Right cardiac atrium (tissue), 5 donors: ENCODE data around the gene SMIM10. TPM values are rescaled to one million over a fixed set of nuclear protein-coding genes. Genes with fewer than 3 reads are reported as not detected.
"Not testable (repeated sequence)": the region's sequence is repeated elsewhere in the genome, so short reads cannot be mapped to it uniquely, and the experiment has no call there.

Source experiments
- ATAC-seq, 2 donors: fragments of 200-7000 bp; cut with Tn5 transposase; one replicate each; pipeline versions ENCODE4 v1.8.0 to v1.9.1; 2020; ENCODE audit warnings: moderate library complexity in 2 of 2, mild to moderate bottlenecking in 1 of 2
- DNase-seq, 3 donors: peaks; one replicate each; pipeline ENCODE4 v3.0.0-alpha.2; 2020
- H3K27ac ChIP-seq: one replicate; pipeline ENCODE4 v1.5.1; 2013; ENCODE audit warnings: mild to moderate bottlenecking, low read length, control low read depth, moderate library complexity
- H3K27me3 ChIP-seq: one replicate; pipeline ENCODE4 v1.6.1; 2013; ENCODE audit not compliant: control insufficient read depth, insufficient read depth
- H3K4me1 ChIP-seq: one replicate; pipeline ENCODE4 v1.6.1; 2013; ENCODE audit warnings: low read length; ENCODE audit not compliant: control insufficient read depth, insufficient read depth
- H3K4me3 ChIP-seq: one replicate; pipeline ENCODE4 v1.5.1; 2013; ENCODE audit warnings: low read length, control low read depth
- H3K9me3 ChIP-seq: one replicate; pipeline ENCODE4 v1.6.1; 2013; ENCODE audit warnings: low read length; ENCODE audit not compliant: control insufficient read depth
- WGBS: extraction: QIAGEN DNeasy Blood & Tissue Kit; methylation state at CpG from one replicate; pipeline ENCODE4 v1.1.7; 2013; 5-methylcytosine and 5-hydroxymethylcytosine counted together
- intact Hi-C, 4 donors: fragments of 100-400 bp; cut with DNase I; formaldehyde crosslinking; loops; one replicate each; pipeline versions ENCODE4 v1.11.0 to v1.14.0; 2022 to 2023
- long read RNA-seq, 4 donors: library from polyadenylated mRNA; unstranded; transcript quantifications; one replicate each; pipeline ENCODE4 v2.0.0, GENCODE V29; 2020 to 2021
- polyA plus RNA-seq: library from polyadenylated mRNA; stranded (reverse); fragments of 200-250 nt; gene quantifications from one replicate; pipeline ENCODE4 v1.2.3, GENCODE V29; 2013
- total RNA-seq, 4 donors: library from RNA; stranded (reverse); fragmentation: NEBNext Ultra II Directional; extraction: Animal tissue kit (Norgen Biotek cat#: 25700); gene quantifications; one replicate each; pipeline ENCODE4 v1.2.1, GENCODE V29; 2021
- donor health status: healthy with polysubstance abuse.
- donor health status: DM: no; HTN: yes; CAD: no.
- donor health status: DM: no; HTN: no; CAD: no.
- donor health status: DM: no; HTN: yes; CAD: no; lungs with severe emphysema.
- donor health status: DM: yes; HTN: yes; CAD: no.

Gene SMIM10
- total RNA-seq, result 10 to 100 TPM in 1 of 4 donors, 1 to 10 TPM in 3; 5.7 to 11.1 (median 8.1) TPM
- polyA plus RNA-seq, result 12.6 TPM
- long read RNA-seq, donor 1, transcript SMIM10-201 (1 exons, 1,536 nt), result major isoform, 11 of 11 reads
- long read RNA-seq, donor 1, partial matches to known transcripts, result 0 of 11 reads
- long read RNA-seq, donor 1, other reads (novel, unspliced or antisense), result 0 of 11 reads
- long read RNA-seq, donor 2, transcript SMIM10-201 (1 exons, 1,536 nt), result major isoform, 5 of 5 reads
- long read RNA-seq, donor 2, partial matches to known transcripts, result 0 of 5 reads
- long read RNA-seq, donor 2, other reads (novel, unspliced or antisense), result 0 of 5 reads
- long read RNA-seq, donor 3, partial matches to known transcripts, result 0 of 3 reads
- long read RNA-seq, donor 3, other reads (novel, unspliced or antisense), result 0 of 3 reads
- long read RNA-seq, donor 4, transcript SMIM10-201 (1 exons, 1,536 nt), result major isoform, 7 of 7 reads
- long read RNA-seq, donor 4, partial matches to known transcripts, result 0 of 7 reads
- long read RNA-seq, donor 4, other reads (novel, unspliced or antisense), result 0 of 7 reads

DNA sequence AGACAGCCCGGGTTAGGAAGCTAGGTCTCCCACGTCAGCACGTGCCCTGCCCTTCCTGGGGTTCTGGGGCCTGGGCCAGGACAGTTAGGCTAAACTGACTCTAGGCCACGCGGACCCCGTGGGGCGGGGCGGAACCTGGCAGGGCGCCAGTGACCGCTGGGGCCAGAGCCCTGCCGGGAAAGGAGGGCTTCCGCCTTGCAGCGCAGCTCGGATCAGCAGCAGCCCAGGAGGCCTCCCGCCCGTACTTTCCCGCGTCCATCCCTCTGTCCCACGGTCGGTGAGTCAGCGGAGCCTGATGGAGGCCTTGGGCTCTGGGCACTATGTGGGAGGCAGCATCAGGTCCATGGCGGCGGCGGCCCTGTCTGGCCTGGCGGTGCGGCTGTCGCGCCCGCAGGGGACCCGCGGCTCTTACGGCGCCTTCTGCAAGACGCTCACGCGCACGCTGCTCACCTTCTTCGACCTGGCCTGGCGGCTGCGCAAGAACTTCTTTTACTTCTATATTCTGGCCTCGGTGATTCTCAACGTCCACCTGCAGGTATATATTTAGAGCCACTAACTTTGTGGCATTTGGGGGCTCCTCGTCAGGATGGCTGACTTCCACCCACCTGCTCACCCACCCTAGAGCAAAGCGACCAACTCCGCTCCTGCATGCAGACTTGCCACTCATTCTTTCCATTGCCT lies at the start of gene SMIM10:
Gene SMIM10, plus strand, starts transcription at position 191 of the 681 bp plus-strand sequence. Its CDS starts 105 bp downstream, at position 296.
- Histone ChIP-seq H3K27ac (no peak within 1 kb of the TSS), H3K4me1 (no peaks in the 10 kb centered on the region), H3K9me3 (no peaks in the 10 kb centered on the region), H3K27me3 (no peaks in the 10 kb centered on the region), H3K4me3 (peak within 1 kb of the TSS; percentile 68)
- peak; percentile 99 for ATAC-seq
- DNase-seq, result peak; percentile 87 to 94 (median 93)
- WGBS, result 1% methylated on average over 45 of the region's 45 CpGs
- intact Hi-C loops, result no loop called here

DNA sequence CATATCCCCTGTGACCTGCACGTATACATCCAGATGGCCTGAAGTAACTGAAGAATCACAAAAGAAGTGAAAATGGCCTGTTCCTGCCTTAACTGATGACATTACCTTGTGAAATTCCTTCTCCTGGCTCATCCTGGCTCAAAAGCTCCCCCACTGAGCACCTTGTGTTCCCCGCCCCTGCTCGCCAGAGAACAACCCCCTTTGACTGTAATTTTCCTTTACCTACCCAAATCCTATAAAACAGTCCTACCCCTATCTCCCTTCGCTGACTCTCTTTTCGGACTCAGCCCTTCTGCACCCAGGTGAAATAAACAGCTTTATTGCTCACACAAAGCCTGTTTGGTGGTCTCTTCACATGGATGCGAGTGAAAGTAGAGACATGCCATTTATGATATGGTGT lies 44.4 kb upstream of the SMIM10 start:
- H3K27me3 ChIP-seq, DNase-seq, ATAC-seq, H3K4me1 ChIP-seq, H3K27ac ChIP-seq, H3K9me3 ChIP-seq, intact Hi-C loops, H3K4me3 ChIP-seq: not testable (repeated sequence)
- 94% methylated on average over 6 of the region's 6 CpGs for WGBS

DNA sequence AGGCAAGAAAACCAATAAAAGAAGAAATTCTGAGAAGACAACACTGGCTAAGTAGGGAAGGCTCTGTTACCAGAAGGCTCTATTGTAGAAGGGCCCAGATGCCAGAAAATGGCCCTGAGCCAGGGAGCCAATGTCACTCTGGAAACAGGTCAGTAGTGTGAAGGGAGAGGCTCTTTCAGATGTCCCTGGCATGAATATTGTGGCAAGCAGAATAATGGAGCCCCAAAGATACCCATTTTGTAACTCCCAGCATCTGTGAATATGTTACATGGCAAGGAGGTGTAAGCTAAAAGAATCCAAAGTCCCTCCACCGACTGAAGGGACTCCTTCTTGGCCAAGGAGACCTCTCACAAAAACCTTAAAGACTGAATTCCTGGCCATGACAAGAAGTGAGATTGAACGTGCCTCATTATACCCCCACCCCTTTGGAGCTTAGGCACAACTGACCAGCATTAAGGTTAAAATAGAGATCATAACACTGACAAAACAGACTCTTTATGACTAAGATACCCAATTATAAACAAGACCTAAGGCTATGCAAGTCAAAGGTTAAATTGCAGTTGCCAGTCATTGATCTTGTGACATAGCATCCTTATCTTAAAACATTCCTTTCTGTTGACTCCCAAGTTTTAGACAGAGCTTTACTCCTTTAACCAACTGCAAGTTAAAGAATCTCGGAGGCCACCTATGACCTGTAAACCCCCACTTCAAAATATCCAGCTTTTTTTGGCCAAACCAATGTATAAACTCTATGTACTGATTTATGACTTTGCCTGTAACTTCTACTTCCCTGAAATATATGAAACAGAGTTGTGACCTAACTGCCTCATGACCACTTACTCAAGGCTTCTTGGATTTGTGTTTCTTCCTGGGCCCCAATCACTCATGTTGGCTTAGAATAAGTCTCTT lies 42.2 kb upstream of the SMIM10 start:
- intact Hi-C loops, result no loop called here
- no peak for DNase-seq
- H3K27ac ChIP-seq, result no peak overlapping the region
- no peak for ATAC-seq
- H3K9me3 ChIP-seq, result no peaks in the 10 kb centered on the region
- H3K4me3 ChIP-seq, result no peak overlapping the region
- no peaks in the 10 kb centered on the region for H3K4me1 ChIP-seq
- no peaks in the 10 kb centered on the region for H3K27me3 ChIP-seq
- WGBS, result 40% methylated on average over 3 of the region's 3 CpGs

DNA sequence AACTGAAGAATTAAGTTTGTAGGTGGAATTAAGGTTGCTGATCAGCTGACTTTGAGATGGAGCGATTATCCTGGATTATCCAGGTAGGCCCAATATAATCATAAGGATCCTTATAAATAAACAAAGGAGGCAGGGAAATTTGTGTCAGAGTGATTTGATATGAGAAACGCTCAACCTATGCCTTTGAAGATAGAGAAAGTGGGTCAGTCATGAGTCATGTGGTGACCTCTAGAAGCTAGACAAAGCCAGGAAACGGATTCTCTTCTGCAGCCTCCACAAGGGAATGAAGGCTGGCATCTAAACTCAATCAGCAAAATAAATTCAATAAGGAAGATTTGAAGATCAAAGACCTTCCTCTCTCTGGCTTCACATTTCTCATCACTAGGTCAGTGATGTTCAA lies 41.5 kb upstream of the SMIM10 start:
- ATAC-seq (no peak), DNase-seq (no peak)
- H3K27ac ChIP-seq, result no peak overlapping the region
- intact Hi-C loops, result no loop called here
- H3K27me3 ChIP-seq, result no peaks in the 10 kb centered on the region
- H3K4me3 ChIP-seq, result no peak overlapping the region
- H3K9me3 ChIP-seq, result no peaks in the 10 kb centered on the region
- H3K4me1 ChIP-seq, result no peaks in the 10 kb centered on the region
- WGBS, result 59% methylated on average over 3 of the region's 3 CpGs

DNA sequence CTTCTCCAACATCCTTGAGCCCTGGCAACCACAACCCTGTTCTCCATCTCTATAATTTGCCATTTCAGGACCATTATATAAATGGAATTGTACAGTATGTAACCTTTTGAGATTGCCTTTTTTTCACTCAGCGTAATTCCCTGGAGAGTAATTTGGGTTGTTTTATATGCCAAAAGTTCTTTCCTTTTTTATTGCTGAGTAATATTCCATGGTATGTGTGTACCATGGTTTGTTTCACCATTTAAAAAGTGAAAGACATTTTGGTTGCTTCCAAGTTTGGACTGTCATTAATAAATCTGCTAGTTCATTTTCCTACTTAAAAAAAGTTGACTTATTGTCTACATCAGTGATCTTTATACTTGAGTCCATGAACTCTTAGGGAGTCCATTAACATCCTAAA lies 33.0 kb upstream of the SMIM10 start:
- intact Hi-C loops, result no loop called here
- no peak for DNase-seq
- H3K4me1 ChIP-seq, result no peaks in the 10 kb centered on the region
- 93% methylated on average over 1 of the region's 1 CpG for WGBS
- H3K27me3 ChIP-seq, result no peaks in the 10 kb centered on the region
- ATAC-seq, result no peak
- H3K9me3 ChIP-seq, result no peaks in the 10 kb centered on the region
- no peak overlapping the region for H3K4me3 ChIP-seq
- H3K27ac ChIP-seq, result no peak overlapping the region

DNA sequence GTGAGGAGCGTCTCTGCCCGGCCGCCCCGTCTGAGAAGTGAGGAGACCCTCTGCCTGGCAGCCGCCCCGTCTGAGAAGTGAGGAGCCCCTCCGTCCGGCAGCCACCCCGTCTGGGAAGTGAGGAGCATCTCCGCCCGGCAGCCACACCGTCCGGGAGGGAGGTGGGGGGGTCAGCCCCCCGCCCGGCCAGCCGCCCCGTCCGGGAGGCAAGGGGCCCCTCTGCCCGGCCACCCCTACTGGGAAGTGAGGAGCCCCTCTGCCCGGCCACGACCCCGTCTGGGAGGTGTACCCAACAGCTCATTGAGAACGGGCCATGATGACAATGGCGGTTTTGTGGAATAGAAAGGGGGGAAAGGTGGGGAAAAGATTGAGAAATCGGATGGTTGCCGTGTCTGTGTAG lies 30.4 kb upstream of the SMIM10 start:
- intact Hi-C loops, result loop anchor here in 1 of 4 donors (10.0 kb wide), 1 partner anchor 124 kb away; no protein-coding TSS in a partner anchor
- DNase-seq, H3K4me1 ChIP-seq, ATAC-seq, H3K9me3 ChIP-seq, H3K27me3 ChIP-seq, H3K4me3 ChIP-seq, H3K27ac ChIP-seq: not testable (repeated sequence)
- 93% methylated on average over 9 of the region's 26 CpGs for WGBS

DNA sequence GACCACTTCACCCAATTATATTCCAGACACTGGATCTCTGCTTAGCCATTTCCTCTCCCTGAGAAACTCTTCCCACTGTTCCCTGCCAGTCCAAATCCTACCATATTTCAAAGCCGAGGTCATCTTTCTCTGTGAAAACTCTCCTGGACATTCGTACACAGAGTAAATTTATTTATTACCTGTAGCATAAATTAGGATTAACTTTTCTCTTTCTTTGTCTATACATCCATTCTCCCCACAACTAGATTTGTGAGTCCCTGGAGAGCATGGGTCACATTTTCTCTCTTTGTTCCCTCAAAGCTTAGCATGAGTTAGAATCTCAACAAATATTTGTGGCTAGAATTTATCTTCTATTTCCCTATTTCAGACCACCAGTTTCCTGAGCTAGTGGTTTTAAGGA lies 27.8 kb upstream of the SMIM10 start:
- DNase-seq, result no peak
- H3K27ac ChIP-seq, result no peak overlapping the region
- H3K4me1 ChIP-seq, result no peaks in the 10 kb centered on the region
- H3K4me3 ChIP-seq, result no peak overlapping the region
- no peaks in the 10 kb centered on the region for H3K9me3 ChIP-seq
- no peaks in the 10 kb centered on the region for H3K27me3 ChIP-seq
- no peak for ATAC-seq
- intact Hi-C loops, result loop anchor here in 1 of 4 donors (10.0 kb wide), 1 partner anchor 122 kb away; no protein-coding TSS in a partner anchor
- 50% methylated on average over 2 of the region's 2 CpGs for WGBS

DNA sequence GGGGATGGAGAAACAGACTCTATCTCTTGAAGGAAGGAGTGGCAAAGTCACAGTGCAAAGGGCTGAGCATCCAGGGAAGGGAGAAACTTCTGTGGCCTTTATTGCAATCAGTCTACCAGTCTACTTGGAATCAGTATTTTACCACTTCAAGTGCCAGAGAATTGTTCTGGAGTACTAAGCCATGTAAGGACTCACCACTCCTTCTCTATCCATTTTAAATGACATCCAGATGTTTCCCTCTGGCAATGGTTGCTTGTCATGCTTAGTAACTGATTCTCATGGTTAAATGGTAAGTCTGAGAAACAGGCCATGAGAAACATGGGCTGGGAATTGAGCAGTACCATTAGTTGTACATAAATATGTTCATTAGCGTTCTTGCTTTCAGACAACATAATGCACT lies 21.1 kb upstream of the SMIM10 start:
- no peaks in the 10 kb centered on the region for H3K4me1 ChIP-seq

DNA sequence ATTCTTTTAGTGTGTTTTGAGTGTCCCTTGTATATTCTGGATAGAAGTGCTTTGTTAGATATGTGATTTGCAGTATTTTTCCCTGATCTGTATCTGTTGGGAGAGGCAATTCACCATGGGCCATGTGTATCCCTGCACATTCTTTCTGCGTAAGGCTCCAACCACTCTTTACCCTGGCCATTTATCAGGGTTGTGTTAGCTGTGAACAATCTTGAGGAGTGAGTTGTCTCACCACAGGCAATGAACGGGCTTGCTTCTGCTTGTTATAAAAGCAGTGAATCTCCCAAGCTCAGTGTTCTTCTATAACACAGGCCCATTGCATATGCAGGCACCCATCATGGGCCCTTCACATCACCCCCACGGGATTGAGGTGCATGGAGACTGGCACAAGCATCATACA lies 18.9 kb upstream of the SMIM10 start:
- ATAC-seq (no peak), DNase-seq (no peak)
- Histone ChIP-seq H3K27me3 (no peaks in the 10 kb centered on the region), H3K4me1 (no peaks in the 10 kb centered on the region), H3K4me3 (no peak overlapping the region), H3K9me3 (no peaks in the 10 kb centered on the region), H3K27ac (no peak overlapping the region)
- intact Hi-C loops, result no loop called here
- WGBS, result 85% methylated on average over 3 of the region's 3 CpGs

More for the DNA sequence above, 21.1 kb upstream of the SMIM10 start:
- intact Hi-C loops, result loop anchor here in 1 of 4 donors (10.0 kb wide), 1 partner anchor 115 kb away; no protein-coding TSS in a partner anchor
- no peaks in the 10 kb centered on the region for H3K9me3 ChIP-seq
- H3K27me3 ChIP-seq, result no peaks in the 10 kb centered on the region
- H3K4me3 ChIP-seq, result no peak overlapping the region
- H3K27ac ChIP-seq, result no peak overlapping the region
- WGBS, result 89% methylated on average over 1 of the region's 1 CpG
- no peak for DNase-seq
- ATAC-seq, result no peak

DNA sequence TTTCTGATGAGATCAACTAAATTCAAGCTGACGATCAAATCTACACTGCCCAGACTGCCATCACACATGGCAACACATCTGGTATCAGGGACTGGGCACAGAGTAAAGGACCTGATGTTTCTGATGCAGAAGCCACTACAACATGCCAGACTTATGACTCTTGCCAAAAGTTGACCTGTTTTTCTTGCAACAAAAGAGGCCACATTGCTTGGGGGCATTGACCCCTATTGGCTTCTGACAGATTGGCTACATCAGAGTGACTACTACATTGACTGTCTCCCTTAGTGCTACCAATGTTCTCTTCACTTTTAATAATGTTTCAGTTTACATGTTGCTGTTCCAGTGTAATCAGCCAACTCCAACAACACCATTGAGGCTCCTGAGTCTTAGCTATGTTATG lies 15.3 kb upstream of the SMIM10 start:
- Histone ChIP-seq H3K4me3 (no peak overlapping the region), H3K27me3 (no peaks in the 10 kb centered on the region), H3K4me1 (no peaks in the 10 kb centered on the region), H3K9me3 (no peaks in the 10 kb centered on the region), H3K27ac (no peak overlapping the region)
- 87% methylated on average over 1 of the region's 1 CpG for WGBS
- DNase-seq, result no peak
- intact Hi-C loops, result no loop called here
- ATAC-seq, result no peak
